Activated CD8-positive, alpha-beta memory T cell treated with anti-CD3 and anti-CD28 coated beads, Interleukin-2, amount 50 U/mL, for 4 hours (primary cell): ENCODE measurements around the gene ESRRA.

Source experiments
- DNase-seq: peaks from one replicate; pipeline ENCODE4 v3.0.0-alpha.2; 2020

ESRRA gene

DNA sequence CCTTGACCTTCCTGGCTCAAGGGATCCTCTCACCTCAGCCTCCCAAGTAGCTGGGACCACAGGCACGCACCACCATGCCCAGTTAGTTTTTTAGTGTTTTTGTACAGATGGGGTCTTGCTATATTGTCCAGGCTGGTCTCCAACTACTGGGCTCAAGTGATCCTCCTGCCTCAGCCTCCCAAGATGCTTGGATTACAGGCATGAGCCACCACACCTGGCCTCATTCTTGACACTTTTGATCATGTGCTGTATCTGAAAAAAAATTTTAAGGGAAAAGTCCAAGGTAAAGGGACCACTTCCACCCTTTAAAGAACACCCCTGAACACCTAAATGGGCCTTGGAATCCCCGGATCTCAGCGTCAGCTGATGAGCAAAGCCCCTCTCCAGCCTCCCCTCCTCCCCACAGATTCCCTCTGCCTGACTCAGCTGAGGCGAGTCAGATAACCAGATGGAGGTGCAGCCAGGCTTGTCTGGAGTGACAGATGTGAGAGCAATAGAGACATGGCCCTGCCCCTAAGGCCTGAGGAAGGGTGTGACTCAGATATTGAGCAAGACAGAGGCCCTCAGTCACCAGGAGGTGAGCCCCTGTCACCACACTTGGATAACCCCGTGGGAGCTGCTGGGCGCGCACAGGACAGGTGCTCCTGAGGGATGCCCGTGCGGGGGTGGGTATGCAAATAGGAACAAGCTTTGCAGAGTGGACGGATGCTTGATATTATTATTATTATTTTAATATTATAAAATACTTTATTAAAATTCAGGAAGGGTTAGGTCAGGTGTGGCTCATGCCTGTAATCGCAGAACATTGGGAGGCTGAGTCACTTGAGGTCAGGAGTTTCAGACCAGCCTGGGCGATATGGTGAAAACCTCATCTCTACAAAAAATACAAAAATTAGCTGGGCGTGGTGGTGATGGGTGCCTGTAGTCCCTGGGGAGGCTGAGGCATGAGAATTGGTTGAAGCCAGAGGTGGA lies 29.7 kb downstream of the ESRRA start:
- DNase-seq, result no peak

DNA sequence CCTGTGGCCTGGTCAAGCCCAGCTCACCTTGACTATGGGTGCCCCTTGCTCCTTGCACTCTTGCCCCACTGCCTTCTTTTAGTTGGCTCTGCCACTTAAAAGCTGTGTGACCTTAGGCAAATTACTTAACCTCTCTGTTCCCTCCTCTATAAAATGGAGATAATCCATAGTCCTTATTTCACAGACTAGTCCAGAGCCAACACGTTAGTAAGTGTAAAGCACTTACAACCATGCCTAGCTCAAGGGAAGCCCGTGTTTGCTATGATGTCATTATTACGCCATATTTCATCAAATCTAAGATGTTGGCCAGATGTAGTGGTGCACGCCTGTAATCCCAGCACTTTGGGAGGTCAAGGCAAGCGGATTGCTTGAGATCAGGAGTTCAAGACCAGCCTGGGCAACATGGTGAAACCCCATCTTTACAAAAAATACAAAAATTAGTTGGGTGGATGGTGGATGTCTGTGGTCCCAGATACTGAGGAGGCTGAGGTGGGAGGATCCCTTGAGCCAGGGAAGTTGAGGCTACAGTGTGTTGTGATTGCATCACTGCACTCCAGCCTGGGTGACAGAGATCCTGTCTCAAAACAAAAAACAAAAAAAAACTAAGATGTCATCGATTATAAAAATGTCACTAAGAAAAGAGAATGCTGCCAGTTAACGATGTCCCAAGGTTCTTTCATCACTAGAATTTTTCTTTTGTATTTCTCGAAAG lies 32.4 kb downstream of the ESRRA start:
- no peak for DNase-seq

DNA sequence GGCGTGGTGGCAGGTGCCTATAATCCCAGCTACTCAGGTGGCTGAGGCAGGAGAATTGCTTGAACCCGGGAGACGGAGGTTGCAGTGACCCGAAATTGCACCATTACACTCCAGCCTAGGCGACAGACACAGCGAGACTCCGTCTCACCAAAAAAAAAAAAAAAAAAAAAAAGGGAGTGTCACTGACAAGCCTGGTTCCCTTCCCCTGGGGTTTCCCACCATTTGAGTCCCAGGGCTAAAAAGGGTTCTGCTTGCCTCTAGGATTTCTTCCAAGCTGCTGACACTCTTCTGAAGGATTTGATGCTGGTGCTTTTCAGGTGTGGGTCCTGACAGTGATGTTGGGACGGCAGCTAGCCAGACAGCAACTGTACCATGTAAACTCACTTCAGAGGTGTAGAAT lies 33.4 kb downstream of the ESRRA start:
- DNase-seq, result no peak

DNA sequence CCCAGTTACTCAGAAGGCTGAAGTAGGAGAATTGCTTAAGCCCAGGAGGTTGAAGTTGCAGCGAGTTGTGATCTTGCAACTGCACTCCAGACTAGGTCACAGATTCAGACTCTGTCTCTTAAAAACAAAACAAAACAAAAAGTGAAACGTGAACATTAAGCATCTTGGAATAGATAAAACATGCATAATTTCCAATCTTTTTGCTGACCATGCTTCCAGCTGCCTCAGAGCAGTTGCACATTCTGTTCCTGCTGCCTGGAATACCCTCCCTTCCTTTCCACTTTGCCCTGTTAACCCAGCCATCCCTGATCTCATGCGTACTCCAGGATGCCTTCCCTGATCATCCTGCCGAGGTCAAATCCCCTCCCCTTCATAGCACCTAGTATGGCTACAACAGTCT lies 34.0 kb downstream of the ESRRA start:
- no peak for DNase-seq

DNA sequence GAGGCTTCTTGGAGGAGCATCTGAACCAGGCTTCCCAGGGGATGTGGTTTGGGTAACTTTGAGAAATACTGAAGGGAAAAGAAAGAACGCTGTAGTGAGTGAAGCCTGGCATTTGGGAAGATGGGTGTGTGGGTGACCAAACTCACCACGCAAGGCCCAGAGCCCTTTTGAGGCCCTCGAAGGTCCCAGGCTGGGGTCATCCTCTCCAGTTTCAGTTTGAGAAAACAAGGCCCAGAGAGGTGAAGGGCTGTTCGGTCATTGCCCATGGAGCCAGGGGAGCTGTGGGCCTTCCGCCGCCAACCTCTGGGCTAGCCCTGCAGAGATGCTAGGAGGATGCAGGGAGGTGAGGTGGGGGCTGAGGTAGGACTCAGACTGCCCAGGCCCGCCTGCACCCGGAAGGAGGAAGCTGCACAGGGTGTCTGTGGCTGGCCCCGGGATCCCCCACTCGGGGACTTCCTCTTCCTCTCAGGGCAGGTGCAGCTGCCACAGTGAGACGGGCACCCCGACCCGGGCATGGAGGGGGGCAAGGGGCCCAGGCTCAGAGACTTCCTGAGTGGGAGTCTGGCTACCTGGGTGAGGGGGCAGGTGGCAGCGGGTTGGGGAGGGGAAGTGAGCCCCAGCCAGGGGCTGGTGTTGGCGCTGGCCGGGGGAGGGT lies 34.6 kb downstream of the ESRRA start, which contains the start of gene CCDC88B:
CCDC88B (plus strand) TSS at position 451 of the 655 bp plus-strand sequence; CDS start at position 514, 63 bp downstream.
- DNase-seq, result peak; percentile 83

DNA sequence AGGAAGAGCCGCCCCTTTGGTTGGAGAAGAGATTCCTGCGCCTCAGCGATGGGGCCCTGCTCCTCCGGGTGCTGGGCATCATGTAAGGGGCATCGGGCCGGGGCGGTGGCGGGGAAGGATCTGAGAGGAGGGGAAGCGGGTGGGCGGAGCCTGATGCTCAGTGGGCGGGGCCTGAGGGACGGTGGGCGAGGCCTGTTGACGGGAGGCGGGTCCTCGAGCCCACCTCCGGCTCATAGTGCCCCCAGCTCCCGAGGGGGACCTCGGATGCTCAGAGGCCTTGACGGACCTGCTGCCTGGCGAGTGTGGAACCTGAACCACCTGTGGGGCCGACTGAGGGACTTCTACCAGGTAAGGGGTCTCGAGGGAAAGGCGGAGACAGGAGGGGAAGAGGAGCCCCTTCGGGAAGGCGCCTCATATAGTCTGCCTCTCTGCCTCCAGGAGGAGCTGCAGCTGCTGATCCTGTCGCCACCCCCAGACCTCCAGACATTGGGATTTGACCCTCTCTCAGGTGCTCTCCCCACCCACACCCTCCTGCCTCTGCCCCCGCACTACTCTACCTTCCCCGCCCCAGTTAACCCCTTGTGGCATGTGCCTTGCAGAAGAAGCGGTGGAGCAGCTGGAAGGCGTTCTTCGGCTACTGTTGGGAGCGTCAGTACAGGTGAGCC lies 35.5 kb downstream of the ESRRA start:
- peak; percentile 83 for DNase-seq

DNA sequence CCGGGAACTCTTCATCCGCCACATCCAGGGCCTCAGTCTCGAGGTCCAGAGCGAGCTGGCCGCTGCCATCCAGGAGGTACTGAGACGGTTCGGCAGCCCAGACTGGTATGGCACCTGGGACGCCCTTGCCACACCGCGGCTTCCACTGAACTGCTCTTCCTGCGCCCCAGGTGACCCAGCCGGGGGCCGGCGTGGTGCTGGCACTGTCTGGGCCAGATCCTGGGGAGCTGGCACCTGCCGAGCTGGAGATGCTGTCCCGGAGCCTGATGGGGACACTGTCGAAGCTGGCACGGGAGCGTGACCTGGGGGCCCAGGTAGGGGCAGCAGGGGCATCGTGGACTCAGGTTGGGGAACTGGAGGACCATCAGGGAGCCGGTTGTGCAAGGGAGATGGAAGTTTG lies 36.1 kb downstream of the ESRRA start:
- no peak for DNase-seq

DNA sequence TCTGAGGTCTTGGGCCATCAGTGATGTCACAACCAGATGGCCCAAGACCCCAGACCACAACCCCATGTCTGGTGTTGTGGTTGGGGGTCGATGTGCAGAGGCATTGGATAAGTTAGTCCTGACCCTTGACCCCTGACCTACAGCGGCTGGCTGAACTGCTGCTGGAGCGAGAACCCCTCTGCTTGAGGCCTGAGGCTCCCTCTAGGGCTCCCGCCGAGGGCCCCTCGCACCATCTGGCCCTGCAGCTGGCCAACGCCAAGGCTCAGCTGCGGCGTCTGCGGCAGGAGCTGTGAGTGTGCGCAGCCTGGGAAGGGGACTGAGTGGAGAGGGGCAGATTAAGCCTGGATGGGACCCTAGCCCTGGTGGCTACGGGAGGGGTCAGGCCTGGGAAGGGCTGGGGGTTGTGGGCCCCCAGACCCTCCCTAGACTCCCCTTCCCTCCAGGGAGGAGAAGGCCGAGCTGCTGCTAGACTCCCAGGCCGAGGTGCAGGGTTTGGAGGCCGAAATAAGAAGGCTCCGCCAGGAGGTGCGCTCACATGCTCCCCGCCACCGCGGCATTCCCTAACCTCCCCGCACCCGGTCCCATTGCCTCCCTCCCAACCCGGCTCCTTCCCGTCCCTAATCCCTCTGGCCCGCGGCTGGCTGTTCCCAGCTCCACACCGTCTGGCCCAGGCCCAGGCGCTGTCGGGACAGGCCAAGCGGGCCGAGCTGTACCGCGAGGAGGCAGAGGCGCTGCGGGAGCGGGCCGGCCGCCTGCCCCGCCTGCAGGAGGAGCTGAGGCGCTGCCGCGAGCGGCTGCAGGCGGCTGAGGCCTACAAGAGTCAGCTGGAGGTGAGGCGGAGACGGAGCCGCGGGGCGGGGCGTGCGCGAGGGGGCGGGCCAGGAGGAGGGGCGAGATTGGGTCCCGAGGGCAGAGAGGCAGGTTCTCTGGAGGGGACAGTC lies 36.8 kb downstream of the ESRRA start:
- DNase-seq, result peak; percentile 89

DNA sequence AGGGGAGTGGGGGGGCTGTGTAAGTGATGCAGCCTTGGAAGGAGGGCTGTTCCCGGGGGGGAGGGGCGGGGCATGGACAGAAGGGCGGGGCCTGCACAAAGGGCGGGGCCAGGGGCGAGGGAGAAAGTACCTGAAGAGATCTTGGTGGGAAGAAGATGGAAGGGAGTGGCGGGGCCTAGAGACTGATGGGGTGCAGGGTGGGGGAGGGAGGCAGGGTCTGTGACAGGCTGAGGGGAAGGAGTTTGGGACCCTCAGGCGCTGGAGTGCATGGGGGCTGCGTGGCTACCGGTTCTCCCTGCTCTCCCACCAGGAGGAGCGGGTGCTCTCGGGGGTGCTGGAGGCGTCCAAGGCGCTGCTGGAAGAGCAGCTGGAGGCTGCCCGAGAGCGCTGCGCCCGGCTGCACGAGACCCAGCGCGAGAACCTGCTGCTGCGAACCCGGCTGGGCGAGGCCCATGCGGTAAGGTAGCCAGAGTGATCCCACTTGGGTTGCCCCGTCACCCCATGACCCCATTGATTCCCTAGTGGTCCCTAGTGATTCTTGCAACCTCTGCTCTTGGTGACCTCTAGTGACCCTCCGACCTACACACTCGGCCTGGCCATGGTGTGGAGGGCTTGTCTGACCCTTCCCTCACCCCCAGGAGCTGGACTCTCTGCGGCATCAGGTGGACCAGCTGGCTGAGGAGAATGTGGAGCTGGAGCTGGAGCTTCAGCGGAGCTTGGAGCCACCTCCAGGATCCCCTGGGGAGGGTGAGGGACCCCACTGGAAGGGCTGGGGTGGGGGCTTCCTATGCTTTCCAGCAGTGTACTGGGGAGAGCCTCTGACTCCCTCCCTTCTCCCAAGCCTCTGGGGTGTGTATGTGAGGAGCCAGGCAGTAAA lies 37.8 kb downstream of the ESRRA start:
- DNase-seq, result no peak

DNA sequence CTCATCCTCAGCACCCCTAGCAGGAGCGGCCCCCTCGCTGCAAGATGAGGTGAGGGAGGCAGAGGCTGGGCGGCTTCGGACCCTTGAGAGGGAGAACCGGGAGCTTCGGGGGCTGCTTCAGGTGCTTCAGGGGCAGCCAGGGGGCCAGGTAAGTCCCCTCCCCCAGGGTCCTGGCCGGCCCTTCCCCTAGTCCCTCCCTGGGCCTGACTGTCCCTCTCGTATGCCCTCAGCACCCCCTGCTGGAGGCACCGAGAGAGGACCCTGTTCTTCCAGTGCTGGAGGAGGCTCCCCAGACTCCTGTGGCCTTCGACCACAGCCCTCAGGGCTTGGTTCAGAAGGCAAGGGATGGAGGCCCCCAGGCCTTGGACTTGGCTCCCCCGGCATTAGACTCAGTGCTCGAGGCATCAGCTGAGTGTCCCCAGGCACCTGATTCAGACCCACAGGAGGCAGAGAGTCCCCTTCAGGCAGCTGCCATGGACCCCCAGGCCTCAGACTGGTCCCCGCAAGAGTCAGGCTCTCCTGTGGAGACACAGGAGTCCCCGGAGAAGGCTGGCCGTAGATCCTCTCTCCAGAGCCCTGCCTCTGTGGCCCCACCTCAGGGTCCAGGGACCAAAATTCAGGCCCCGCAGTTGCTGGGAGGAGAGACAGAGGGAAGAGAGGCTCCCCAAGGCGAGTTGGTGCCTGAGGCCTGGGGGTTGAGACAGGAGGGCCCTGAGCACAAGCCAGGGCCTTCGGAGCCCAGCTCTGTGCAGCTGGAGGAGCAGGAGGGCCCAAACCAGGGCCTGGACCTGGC lies 38.6 kb downstream of the ESRRA start:
- no peak for DNase-seq

DNA sequence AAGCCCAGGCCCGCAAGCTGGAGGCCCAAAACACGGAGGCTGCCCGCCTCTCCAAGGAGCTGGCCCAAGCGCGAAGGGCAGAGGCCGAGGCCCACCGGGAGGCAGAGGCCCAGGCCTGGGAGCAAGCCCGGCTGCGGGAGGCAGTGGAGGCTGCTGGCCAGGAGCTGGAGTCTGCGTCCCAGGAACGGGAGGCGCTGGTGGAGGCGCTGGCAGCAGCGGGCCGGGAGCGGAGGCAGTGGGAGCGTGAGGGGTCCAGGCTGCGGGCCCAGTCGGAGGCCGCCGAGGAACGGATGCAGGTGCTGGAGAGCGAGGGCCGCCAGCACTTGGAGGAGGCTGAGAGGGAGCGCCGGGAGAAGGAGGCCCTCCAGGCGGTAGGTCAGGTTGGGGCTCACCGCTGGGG lies 39.5 kb downstream of the ESRRA start:
- no peak for DNase-seq

DNA sequence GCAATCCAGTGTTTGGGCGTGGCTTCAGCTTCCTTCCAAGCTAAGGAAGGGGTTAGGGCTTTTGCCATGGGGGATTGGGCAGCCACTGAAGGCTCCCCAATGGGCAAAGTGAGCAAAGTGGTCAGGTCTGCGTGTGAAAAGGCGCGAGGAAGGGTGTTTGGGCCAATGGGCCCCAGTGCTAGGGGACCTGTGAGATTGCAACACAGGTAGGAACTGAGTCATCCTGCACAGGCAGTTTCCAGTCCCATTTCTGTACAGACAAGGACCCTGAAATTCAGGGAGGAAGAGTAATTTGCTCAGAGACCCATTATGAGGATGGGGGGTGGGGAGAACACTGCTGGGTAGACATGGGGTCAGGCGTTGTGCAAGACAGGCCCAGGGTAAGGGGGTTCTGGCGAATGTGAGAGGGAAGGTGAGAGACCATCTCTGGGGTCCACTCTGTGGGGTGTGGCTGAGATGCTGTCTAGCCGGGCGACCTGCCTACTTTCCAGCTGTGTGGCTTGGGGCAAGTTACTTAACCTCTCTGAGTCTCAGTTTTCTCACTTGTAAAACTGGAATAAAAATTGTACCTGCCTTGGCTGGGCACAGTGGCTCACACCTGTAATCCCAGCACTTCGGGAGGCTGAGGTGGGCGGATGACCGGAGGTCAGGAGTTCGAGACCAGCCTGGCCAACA lies 42.0 kb downstream of the ESRRA start:
- DNase-seq, result no peak

DNA sequence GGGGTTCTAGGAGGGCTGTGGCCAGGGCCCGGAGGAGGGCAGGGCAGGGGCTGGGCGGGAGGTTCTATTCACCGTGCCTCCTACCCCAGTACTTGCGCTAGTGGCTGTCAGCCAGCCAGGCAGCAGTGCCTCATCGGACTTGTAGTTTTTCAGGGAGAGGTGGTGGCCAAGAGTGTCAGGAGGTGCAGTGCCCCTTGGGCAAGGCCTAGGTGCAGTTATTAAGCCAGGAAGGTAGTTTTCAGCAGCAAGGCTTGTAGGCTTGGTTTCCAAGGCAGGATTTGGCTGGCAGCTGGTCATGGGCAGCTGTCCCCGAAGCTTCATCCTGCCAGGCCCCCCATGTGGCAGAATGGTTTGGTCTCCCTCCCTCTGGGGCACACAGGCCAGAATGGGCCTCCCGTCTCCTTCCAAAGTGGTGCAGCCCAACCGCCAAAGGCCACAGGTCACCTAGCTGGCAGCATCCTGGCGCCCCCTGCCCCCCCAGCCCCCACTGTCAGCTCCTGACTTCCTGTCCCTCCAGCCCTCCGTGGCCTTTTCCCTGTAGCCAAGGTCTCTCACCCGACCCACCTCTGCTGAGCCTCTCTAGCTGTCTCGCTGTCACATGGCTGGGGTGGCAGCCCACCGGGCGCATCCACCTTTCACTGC lies 43.2 kb downstream of the ESRRA start:
- no peak for DNase-seq

DNA sequence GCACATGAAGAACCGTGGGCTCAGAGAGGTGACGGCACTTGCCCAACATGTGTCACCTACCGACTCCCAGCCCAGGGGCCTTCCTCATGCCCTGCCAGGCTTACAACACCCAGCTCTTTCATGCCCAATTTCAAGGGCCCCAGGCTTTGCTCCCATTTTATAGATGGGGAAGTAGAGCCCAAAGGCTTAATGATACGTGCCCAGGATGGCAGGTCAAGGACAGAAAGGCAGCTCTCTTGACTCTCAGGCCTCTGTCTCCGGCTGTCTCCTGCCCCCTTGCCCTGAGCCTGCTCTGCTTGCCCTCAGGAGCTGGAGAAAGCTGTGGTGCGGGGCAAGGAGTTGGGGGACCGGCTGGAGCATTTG lies 43.7 kb downstream of the ESRRA start:
- no peak for DNase-seq

DNA sequence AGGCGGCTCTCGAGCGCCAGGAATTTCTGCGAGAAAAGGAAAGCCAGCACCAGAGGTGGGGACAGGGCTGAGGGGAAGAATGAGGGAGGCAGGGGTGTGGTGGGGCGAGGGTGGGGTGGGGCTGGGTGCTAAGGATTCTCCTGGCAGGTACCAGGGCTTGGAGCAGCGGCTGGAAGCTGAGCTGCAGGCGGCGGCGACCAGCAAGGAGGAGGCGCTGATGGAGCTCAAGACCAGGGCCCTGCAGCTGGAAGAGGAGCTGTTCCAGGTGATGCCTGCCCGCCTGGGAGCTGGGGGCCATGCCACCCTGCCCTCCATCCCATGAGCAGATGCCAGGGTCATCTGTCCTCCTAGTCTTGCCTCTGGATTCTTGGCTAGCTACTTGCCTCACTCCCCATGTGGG lies 44.1 kb downstream of the ESRRA start:
- no peak for DNase-seq

DNA sequence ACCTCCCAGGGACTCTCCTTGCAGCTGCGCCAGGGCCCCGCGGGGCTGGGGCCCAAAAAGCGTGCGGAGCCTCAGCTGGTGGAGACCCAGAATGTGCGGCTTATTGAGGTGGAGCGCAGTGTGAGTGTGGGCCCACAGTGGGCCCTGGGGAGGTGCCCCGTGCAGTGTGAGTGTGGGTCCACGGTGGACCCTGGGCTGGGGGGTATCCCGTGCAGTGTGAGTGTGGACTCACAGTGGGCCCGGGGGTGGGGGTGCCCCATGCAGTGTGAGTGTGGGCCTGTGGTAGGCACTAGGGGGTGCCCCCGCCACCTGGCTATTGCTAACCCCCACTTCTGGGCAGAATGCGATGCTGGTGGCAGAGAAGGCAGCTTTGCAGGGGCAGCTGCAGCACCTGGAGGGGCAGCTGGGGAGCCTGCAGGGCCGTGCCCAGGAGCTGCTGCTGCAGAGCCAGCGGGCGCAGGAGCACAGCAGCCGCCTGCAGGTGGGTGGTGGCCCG lies 45.9 kb downstream of the ESRRA start:
- no peak for DNase-seq

DNA sequence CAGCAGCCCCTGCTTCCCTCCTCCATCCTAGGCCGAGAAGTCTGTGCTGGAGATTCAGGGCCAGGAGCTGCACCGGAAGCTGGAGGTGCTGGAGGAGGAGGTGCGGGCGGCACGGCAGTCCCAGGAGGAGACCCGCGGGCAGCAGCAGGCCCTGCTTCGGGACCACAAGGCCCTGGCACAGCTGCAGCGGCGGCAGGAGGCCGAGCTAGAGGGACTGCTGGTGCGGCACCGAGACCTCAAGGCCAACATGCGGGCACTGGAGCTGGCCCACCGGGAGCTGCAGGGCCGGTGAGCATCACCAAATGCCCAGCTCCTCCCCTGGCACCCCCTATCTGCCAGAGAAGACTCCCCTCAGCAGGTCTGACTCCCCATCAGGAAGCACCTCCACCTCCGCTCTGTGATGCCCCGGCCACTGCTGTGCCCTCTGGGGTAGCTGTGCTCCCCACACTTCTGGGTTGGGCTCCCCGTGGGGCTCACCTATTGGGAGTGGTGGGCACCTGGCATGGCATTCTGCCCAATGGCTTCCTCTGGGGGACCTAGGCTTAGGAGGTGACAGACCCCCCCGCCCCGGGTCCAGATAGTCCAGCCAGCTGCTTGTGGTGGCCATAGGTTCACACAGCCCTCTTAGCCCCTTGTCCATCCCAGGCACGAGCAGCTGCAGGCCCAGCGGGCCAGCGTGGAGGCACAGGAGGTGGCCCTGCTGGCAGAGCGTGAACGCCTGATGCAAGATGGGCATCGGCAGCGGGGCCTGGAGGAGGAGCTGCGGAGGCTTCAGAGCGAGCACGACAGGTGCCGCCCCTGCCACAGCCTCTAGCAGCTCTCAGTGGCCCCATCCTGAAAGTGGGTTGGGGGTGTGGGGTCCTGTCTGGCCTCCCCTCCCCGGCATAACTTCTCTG lies 47.0 kb downstream of the ESRRA start:
- no peak for DNase-seq
